Stimulated activated CD8-positive, alpha-beta memory T cell treated with anti-CD3 and anti-CD28 coated beads, Interleukin-15, amount 100 ng/mL, for 4 hours (primary cell): ENCODE results near the gene ZNF276.

ENCODE experiments used
- DNase-seq, 2 donors: peaks; one replicate each; pipeline ENCODE4 v3.0.0-alpha.2; 2020; ENCODE audit warnings: low read depth in 2 of 2

Gene ZNF276

GRCh38 chr16:89785523-89786155, 64.3 kb downstream of the ZNF276 start:
- no peak for DNase-seq

- DNase-seq: no peak
These were observed 65.4 kb downstream of the ZNF276 start for GRCh38 chr16:89786474-89787364.

GRCh38 chr16:89787365-89787805, 66.0 kb downstream of the ZNF276 start:
- no peak for DNase-seq
